GM21825 (cell line): ENCODE measurements around the gene TMEM229A.
"Not testable (repeated sequence)": the region's sequence is repeated elsewhere in the genome, so short reads cannot be mapped to it uniquely, and the experiment has no call there.

ENCODE experiments used
- ATAC-seq: cut with Tn5 transposase; IDR thresholded peaks from one replicate; pipeline ENCODE4 v1.9.1; 2021; ENCODE audit warnings: mild to moderate bottlenecking, moderate library complexity; ENCODE audit not compliant: unreplicated experiment

Gene TMEM229A

DNA sequence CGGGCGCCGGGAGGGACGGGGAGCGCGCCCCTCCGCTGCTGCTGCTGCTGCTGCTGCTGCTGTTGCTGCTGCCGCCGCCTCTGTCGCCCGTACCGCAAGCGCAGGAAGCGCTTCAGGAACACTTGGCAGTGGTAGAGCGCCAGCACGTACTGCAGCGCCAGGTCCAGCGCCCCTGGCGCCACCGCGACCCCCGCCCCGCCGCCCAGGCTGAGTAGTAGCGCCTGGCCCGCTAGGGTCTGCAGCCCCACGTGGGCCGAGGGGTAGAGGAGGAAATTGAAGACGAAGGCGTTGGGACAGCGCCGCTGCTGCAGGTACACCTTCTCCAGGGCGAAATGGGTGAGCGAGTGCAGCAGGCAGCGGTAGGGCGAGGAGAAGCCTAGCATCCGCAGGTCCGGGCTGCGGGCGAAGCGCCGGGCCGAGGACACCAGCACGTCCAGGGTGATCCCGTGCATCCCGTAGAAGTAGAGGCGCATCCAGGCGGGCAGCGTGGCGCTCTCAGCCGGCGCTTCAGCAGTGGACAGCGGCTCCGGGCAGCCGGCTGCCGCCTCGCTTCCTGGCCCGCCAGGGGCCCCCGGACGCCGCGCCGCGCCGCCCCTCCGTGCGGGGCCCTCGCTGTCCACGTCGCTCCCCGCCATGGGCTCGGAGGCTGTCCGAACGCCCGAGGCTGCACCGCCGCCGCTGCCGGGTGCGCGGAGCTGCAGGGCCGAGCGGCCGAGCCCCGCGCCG is at the start of gene TMEM229A:
TSS of gene TMEM229A (minus strand) at position 699 of the 726 bp plus-strand sequence. CDS start at position 635, 64 bp downstream.
- ATAC-seq, result no peak

GRCh38 chr7:124082234-124082633 is 49.4 kb upstream of the TMEM229A start:
- not testable (repeated sequence) for ATAC-seq

DNA sequence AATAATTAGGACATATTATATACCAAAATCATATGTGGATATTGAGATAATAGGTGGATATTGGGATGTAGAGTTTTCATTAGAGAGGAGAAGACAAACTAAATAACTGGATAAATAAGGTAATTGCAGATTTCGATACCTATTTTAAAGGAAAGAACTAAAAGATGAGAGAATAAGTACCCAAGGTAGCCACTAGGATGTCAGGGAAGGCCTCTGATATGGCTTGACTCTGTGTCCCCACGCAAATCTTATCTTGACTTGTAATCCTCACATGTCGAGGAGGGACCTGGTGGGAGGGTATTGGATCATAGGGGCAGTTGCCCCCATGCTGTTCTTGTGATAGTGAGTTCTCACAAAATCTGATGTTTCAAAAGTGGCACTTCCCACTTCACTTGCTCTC is 44.7 kb upstream of the TMEM229A start:
- ATAC-seq, result no peak

DNA sequence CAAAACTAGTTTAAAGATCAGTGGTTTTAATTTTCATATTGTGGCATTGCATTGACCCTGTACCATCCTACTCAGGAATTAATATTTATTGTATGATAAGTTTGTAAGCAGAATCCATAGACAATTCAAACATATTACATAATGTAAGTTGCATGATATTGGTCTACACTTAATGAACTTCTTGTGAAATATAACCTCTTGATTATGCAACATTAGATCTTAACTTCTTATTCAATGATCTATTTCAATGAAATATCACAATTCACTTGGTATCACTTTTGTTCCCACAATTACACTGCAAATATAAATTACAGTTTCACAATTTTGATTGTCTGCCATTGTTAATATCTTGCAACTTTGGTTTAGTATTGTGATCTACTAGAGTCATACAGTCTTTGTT is 44.0 kb upstream of the TMEM229A start:
- no peak for ATAC-seq

DNA sequence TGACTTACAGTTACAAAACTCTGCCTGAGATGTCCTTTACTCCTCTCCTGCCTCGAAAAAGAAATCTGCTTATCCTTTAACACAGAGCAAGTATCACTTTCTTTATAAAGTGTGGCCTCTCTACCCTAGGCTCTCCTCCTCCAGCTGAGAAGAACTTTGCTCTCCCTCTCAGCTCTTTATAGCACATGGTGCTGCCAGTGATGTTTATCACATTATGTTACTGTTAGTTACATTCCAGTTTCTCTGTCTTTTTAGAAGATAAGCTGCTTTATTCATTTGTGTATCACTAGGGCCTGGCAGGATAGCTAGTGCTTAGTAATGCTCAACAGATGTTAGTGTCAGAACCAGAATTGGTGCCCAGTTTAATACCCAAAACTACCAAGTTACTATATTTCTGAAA is 41.1 kb upstream of the TMEM229A start:
- no peak for ATAC-seq

DNA sequence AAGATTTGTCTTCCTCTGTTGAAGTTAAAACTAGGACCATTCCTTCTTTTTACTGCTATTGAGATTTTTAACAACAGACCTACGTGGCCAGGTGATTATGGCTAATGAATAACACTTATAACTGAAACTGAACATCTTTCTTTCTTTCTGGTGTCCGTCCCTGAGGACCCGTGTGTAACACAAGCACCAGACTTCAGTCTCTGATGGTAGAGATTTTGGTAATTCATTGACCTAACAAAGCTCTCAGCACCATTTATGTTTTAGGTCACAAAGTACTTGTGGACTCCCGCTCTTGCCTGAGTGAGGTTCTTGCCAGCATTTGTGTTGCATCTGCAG is 40.4 kb upstream of the TMEM229A start:
- no peak for ATAC-seq

DNA sequence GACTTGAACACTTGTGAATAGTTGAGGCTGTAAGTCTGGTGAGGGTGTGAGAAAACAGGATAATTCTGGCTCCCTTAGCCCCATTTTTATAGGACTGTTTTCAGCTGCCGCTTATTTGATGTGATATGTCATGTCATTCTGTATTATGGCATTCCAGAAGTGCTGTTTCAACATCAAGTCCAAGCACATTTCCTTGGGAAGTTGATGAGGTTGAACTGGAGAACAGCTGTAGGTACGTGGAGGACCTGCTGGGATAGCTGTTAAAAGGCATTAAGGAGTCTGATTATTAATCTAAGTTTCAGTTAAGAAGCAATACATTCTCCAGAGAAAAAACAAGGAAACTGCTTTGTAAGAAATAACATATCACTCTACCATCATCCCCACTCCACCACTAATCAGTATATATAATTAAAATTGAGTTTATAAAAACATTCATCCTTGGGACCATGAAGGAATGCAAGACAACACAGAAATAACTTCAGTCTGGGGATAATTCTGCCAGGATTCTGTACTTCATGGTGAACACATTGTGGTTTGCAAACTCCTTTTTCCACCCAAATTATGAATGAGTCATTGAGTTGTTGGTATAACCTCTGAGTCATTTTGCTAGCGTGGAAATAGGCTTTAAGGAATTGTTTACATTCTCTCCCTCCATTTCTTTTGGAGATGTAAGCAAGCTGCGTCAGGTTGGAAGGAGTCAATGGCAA is 39.9 kb upstream of the TMEM229A start:
- ATAC-seq, result no peak

GRCh38 chr7:124071843-124072242 is 39.0 kb upstream of the TMEM229A start:
- ATAC-seq, result no peak

DNA sequence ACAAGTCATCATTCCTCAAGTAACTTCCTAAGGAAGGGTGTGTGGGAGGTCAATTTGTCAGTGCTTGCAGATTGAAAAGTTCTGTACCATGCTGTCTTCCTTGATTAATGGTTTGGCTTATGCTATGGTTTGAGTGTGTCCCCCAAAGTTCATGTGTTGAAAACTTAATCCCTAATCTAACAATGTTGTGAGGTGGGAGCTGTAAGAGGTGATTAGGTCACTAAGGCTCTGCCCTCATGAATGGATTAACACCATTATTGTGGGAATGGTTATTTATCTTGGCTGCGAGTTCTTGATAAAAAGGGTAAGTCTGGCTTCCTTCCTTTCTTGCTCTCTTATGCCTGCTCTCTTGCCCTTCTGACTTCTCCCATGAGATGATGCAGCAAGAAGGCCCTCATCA is 29.3 kb upstream of the TMEM229A start:
- ATAC-seq, result no peak

DNA sequence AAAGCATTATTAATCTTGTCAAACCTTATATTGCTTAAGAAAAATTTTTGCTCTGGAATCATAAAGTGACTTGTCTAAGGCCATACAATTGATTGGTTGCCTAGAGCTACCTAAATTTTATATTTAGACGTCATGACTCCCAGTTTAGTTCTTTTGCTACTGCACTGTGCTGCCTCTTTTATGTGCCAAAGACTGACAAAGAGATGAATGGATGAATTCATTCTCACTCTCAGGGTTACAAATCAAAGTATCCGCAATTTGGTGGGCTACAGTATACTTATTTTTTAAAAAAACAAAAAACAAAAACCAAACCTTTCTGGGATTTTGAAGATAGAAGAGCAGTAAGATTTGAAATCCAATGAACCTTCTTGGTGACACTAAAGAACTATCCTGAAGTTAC is 27.7 kb upstream of the TMEM229A start:
- no peak for ATAC-seq

DNA sequence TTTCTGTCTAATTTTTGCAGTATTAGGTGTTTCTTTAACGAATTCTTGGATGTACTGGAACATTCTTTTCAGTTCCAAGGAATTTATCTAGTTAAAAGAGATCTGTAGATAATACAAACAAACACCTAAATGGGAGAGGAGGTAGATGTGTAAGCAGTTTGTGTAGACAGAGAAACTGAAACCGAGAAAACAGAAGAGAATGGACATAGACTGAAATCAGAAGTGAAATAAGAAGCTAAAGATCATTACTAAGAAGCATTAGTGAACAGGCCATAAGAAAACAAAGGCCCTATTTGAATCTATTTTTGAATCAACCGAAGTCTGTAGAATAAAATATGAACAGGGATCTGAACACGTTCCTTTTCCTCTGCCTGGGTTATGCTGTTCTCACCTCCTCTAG is 26.5 kb upstream of the TMEM229A start:
- peak; percentile 99 for ATAC-seq

DNA sequence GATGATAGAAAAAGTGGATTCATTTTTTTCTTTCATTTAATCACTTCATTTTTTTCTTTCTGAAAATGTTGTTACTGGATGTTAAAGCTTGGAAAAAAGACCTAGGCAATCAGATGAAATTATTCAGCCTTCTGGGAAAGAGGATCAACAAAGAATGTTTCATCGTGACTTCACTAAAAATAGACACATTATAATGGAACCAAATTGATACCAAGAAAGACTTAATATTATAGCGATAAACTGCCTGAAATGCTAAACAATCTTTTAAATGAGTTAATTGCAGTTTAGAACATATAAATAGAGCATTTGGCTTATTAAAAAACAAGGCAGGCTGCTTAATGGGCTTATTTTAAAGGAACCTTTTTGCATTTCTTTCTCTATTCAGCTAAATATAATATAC is 25.6 kb upstream of the TMEM229A start:
- no peak for ATAC-seq

GRCh38 chr7:124057872-124058271 is 25.0 kb upstream of the TMEM229A start:
- ATAC-seq, result no peak

DNA sequence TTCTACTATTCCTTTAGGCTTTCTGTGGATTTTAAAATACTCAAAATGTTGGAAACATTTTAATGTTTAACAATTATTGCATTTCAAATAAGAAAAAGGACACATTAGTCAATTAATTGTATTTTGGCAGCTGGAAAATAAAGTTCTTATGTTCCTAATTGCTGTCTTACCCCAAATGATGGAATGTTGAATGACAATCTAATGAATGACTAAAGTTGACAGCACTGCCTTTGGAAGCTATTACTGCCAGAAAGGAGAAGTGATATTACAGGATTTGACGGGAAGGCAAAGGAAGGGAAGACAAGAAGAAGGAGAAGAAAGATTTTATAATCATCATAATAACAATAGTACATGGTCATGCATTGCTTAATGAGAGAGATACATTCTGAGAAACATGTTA is 23.4 kb upstream of the TMEM229A start:
- no peak for ATAC-seq

DNA sequence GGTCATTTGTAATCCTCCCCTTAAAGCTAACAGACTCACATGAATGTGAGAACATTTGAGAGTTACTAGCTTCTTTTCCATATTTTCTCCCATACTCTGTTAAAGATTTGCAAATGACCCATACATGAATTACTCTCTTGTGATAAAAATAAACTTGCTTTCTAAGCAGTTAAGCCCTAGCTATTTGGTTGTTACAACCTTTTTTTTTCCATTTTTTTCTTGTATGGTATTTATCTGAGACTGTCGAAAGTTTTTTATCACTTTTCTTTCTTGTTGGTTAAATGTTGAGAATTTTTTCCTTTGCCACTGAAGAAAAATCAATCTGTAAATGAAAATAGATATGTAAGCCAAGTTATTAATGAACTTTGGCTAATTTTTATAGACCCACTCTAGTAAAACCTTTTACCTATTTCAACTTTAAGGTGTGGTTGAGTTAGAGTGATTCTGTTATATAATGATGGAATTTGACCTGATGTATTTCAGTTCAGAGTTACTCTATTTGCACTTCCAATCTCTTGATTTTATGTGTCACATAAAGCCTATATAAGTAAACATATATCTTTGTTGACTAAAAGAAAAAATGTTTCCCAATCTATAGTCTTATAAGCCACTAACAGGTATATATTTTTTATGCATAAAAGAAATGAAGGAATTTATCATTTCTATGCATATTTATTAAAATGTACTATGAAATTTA is 19.0 kb upstream of the TMEM229A start:
- ATAC-seq, result no peak

DNA sequence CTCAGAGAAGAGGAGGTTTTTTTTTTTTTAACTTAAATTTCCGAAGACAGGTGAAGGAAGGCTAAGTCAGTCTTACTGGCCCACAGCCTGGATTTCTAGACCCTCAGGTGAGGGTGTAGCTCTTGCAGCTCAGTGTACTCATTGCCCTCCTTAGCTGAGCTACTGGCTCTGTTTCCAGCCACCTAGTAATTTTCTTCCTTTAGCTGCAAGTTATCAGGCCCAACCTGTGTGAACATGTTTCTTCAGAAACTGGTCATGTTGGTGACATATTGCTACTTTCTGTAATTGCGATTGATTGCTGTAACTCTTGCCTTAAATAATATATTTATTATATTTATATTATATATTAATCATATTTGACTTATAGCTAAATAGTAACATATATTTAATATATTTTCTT is 10.0 kb upstream of the TMEM229A start:
- ATAC-seq, result no peak

GRCh38 chr7:124041439-124041838 is 8.6 kb upstream of the TMEM229A start:
- ATAC-seq, result no peak

DNA sequence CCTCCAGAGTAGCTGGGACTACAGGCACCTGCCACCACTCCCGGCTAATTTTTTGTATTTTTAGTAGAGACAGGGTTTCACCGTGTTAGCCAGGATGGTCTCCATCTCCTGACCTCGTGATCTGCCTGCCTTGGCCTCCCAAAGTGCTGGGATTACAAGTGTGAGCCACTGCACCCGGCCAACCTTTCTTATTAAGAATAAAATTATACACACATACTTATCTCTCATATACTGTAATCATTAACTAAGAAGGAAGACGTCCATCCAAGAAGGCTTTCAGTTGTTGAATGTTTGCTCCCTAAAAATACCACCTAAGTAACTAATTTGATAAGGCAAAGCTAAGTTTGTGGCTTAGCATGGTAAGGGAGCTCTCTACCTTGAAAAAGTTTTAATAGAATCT is 5.0 kb upstream of the TMEM229A start:
- not testable (repeated sequence) for ATAC-seq

DNA sequence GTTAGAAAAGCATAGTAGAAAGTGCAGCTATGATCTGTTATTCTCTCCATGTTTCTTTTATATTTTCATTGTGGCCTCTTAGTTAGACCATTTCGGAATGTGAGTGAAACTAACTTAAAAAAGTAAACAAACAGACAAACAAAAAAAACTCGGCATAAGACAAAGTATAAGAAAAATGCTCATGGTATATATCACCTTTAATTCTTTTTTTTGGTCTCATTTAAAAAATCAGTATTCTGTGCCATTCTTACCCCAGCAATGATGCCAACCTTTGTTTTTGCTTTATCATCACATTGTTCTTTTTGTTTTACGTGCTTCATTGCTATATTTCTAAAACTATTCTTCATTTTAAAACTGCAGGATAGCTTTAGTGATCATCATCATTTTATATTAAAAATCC is 2.8 kb upstream of the TMEM229A start:
- ATAC-seq, result no peak

- ATAC-seq, result no peak
Measured at GRCh38 chr7:124034754-124035100, 1.9 kb upstream of the TMEM229A start.

DNA sequence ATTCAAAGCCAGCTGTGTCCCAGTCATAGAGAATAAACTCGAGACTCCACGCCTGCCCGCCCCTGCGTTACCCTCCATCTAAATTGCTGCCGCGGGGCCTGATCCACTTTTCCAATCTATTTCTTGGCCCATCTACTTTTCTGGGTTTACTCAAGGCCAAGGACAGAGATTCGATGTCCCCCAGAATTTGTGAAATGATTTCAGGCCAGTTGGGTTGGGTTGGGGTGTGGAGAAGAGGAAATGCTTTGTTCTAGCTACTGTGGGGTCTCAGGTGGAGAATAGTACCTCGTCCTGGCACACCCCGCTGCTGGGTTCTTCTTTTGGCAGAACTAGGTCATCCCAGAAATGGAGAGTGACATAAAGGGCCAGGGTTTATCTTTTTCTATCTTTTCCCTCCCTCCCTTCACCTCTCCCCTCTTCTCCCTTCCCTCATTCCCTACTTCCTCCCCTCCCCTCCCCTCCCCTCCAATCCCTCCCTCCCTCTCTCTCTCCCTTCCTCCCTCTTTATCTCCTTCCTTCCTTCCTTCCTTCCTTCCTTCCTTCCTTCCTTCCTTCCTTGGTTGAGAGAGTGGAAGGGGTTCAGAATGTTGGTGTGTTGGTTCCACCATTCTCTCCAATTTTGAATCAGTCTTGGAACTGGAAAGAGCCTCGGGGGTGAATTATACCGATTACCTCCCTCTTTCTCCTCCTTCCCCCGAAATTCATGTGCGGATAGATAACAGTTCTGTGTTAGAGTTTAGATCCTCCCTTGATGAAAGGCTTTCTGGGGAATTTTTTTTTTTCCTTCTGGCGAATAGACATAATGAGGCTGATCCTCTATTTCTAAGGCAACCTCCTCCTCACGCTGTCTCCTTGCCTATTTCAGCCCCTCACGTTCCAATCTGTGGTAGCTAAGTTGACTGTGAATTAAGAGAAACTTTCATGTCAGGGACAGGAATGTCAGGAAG is 1.2 kb upstream of the TMEM229A start:
- no peak for ATAC-seq
